WTC11 (cell line): ENCODE results near the gene ALLC. TPM values are rescaled to one million over a fixed set of nuclear protein-coding genes. Genes with fewer than 3 reads are reported as not detected.

Experiments used
- ATAC-seq: fragments of 200-7000 bp; cut with Tn5 transposase; 2 replicates; pipeline ENCODE4 v1.10.0; 2021; ENCODE audit warnings: mild to moderate bottlenecking, moderate library complexity
- CTCF ChIA-PET: fragments of 300-600 bp; sonication (Branson Sonifier 250); formaldehyde crosslinking; loops from one replicate; lab custom pipeline; 2021; ENCODE audit warnings: antibody characterized with exemption; lab: Charles Lee
- POLR2A ChIA-PET: fragments of 350-600 bp; sonication (Branson Sonifier 250); formaldehyde crosslinking; loops from one replicate; lab custom pipeline; 2021; ENCODE audit warnings: antibody characterized with exemption; lab: Charles Lee
- DNase-seq: peaks from one replicate; pipeline ENCODE4 v3.0.0; 2021; ENCODE audit warnings: low spot score
- H3K27ac Mint-ChIP-seq: 2 replicates; pipeline ENCODE4 v1.8.0; 2021; ENCODE audit warnings: mixed read lengths
- H3K27me3 Mint-ChIP-seq: 2 replicates; pipeline ENCODE4 v1.8.0; 2021; ENCODE audit warnings: low read depth, mild to moderate bottlenecking, moderate library complexity, mixed read lengths
- H3K36me3 Mint-ChIP-seq: 2 replicates; pipeline ENCODE4 v1.8.0; 2021; ENCODE audit warnings: mixed read lengths
- H3K4me1 Mint-ChIP-seq: 2 replicates; pipeline ENCODE4 v1.8.0; 2022; ENCODE audit warnings: mixed read lengths
- H3K4me3 Mint-ChIP-seq: 2 replicates; pipeline ENCODE4 v1.8.0; 2021; ENCODE audit warnings: mild to moderate bottlenecking, moderate library complexity, mixed read lengths
- H3K9me3 Mint-ChIP-seq: 2 replicates; pipeline ENCODE4 v1.8.0; 2021; ENCODE audit warnings: mixed read lengths
- ATF1 ChIP-seq: sonication (generic); formaldehyde crosslinking; IDR thresholded peaks from 2 replicates; pipeline ENCODE4 v1.8.1; 2023; ENCODE audit warnings: mild to moderate bottlenecking, moderate library complexity, missing genetic modification reagents
- ESRRA ChIP-seq: sonication (generic); formaldehyde crosslinking; IDR thresholded peaks from 2 replicates; pipeline ENCODE4 v1.8.1; 2022; ENCODE audit warnings: mild to moderate bottlenecking, missing genetic modification reagents, borderline replicate concordance
- FOXK1 ChIP-seq: sonication (generic); formaldehyde crosslinking; IDR thresholded peaks from 2 replicates; pipeline ENCODE4 v1.8.0; 2022; ENCODE audit warnings: mild to moderate bottlenecking, moderate library complexity, missing genetic modification reagents
- GTF2I ChIP-seq: fragments of 250-450 bp; sonication (Bioruptor Pico); conservative IDR thresholded peaks from 2 replicates; pipeline ENCODE4 v1.4.0; 2021; ENCODE audit warnings: mild to moderate bottlenecking
- MXD4 ChIP-seq: fragments of 250-450 bp; sonication (Bioruptor Pico); IDR thresholded peaks from 2 replicates; pipeline ENCODE4 v1.8.0; 2021; ENCODE audit warnings: mild to moderate bottlenecking, moderate library complexity, borderline replicate concordance
- NFATC4 ChIP-seq: fragments of 250-450 bp; sonication (Bioruptor Pico); IDR thresholded peaks from 2 replicates; pipeline ENCODE4 v1.9.0; 2021; ENCODE audit warnings: mild to moderate bottlenecking
- NFE2L1 ChIP-seq: sonication (generic); formaldehyde crosslinking; IDR thresholded peaks from 2 replicates; pipeline ENCODE4 v1.8.1; 2023; ENCODE audit warnings: missing genetic modification reagents
- OVOL2 ChIP-seq: fragments of 250-450 bp; sonication (Bioruptor Pico); IDR thresholded peaks from 2 replicates; pipeline ENCODE4 v1.9.0; 2021; ENCODE audit warnings: mild to moderate bottlenecking, borderline replicate concordance
- PREB ChIP-seq: sonication (generic); formaldehyde crosslinking; IDR thresholded peaks from 2 replicates; pipeline ENCODE4 v1.8.1; 2022; ENCODE audit warnings: mild to moderate bottlenecking, missing genetic modification reagents, moderate library complexity, borderline replicate concordance
- RORB ChIP-seq: fragments of 250-450 bp; sonication (Bioruptor Pico); IDR thresholded peaks from 2 replicates; pipeline ENCODE4 v1.9.0; 2021; ENCODE audit warnings: mild to moderate bottlenecking
- TCF7 ChIP-seq: sonication (generic); formaldehyde crosslinking; IDR thresholded peaks from 2 replicates; pipeline ENCODE4 v1.8.0; 2022; ENCODE audit warnings: mild to moderate bottlenecking, low read depth, missing genetic modification reagents, moderate library complexity
- TP53 ChIP-seq: sonication (generic); formaldehyde crosslinking; IDR thresholded peaks from 2 replicates; pipeline ENCODE4 v1.8.1; 2023; ENCODE audit warnings: mild to moderate bottlenecking, missing genetic modification reagents
- ZBTB21 ChIP-seq: sonication (generic); formaldehyde crosslinking; IDR thresholded peaks from 2 replicates; pipeline ENCODE4 v1.8.1; 2023; ENCODE audit warnings: mild to moderate bottlenecking, missing genetic modification reagents, borderline replicate concordance
- ZNF396 ChIP-seq: fragments of 250-450 bp; sonication (Bioruptor Pico); IDR thresholded peaks from 2 replicates; pipeline ENCODE4 v1.8.0; 2021; ENCODE audit warnings: mild to moderate bottlenecking, moderate library complexity, borderline replicate concordance
- ZNF416 ChIP-seq: fragments of 250-450 bp; sonication (Bioruptor Pico); IDR thresholded peaks from 2 replicates; pipeline ENCODE4 v1.9.0; 2021; ENCODE audit warnings: mild to moderate bottlenecking, inconsistent platforms
- ZNF423 ChIP-seq: fragments of 250-450 bp; sonication (Bioruptor Pico); IDR thresholded peaks from 2 replicates; pipeline ENCODE4 v2.1.2; 2022; ENCODE audit warnings: mild to moderate bottlenecking, moderate library complexity
- total RNA-seq: library from RNA; stranded (reverse); gene quantifications from 3 replicates; pipeline ENCODE4 v1.2.3, GENCODE V29; 2021
- TF ChIP-seq, protein P1 (sequence below): fragments of 250-450 bp; sonication (Bioruptor Pico); IDR thresholded peaks from 2 replicates; pipeline ENCODE4 v1.9.0; 2021; ENCODE audit warnings: mild to moderate bottlenecking
- TF ChIP-seq, protein P2 (sequence below): sonication (generic); formaldehyde crosslinking; IDR thresholded peaks from 2 replicates; pipeline ENCODE4 v1.8.0; 2022; ENCODE audit warnings: mild to moderate bottlenecking, missing genetic modification reagents
- TF ChIP-seq, protein P3 (sequence below): sonication (generic); formaldehyde crosslinking; IDR thresholded peaks from 2 replicates; pipeline ENCODE4 v1.8.0; 2023; ENCODE audit warnings: mild to moderate bottlenecking, missing genetic modification reagents
- TF ChIP-seq, protein P4 (sequence below): fragments of 200-600 bp; IDR thresholded peaks from 2 replicates; pipeline ENCODE4 v1.8.0; 2022; ENCODE audit warnings: antibody characterized with exemption
- TF ChIP-seq, protein P5 (sequence below): fragments of 250-450 bp; sonication (Bioruptor Pico); conservative IDR thresholded peaks from 2 replicates; pipeline ENCODE4 v1.9.0; 2021; ENCODE audit warnings: mild to moderate bottlenecking

ALLC gene
- total RNA-seq, 1 experiment from 2014 or later = not detected

GRCh38 chr2:3633089-3633981, 24.7 kb upstream of the ALLC start:
- ATAC-seq = no peak

DNA sequence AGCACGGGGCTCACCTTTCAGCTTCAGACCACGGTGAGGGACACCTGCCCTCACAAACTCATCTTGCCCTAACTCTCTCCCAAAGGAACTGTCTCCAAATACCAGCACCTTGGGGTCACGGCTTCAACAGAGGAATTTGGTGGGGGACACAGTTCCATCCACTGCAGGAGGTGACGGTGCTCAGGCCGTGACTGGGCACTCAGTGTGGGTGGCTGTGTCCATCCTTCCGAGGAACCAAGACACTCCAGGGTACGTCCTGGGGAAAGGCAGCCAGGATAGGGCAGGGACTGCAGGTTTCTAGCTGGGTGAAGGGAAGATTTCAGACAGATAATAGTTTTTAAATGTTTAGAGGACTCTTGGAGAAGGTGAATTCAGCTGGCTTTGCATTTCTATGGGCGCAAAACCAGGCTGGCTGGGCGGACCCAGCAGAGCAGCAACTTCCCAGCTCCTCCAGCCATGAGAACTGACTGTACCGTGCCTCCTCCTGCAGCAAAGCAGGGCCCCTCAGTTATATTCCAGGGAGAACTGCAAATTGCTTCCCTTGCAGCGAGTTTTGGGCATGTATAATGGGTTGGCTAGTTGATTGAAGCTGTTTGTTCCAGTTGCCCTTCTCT, 23.9 kb upstream of the ALLC start:
- no peaks in the 10 kb centered on the region for H3K27me3 Mint-ChIP-seq
- DNase-seq = peak; percentile 4
- H3K9me3 Mint-ChIP-seq = peaks cover 5% of the 10 kb centered on the region; the same call in 1 of the 2 replicates
- ChIA-PET CTCF (no interaction called here), POLR2A (no interaction called here)
- no peaks in the 10 kb centered on the region for H3K36me3 Mint-ChIP-seq
- TF ChIP-seq GTF2I (CRISPR knock-in tag) = no peak
- TF ChIP-seq NFE2L1 = no peak
- TF ChIP-seq, all 79 proteins: peak for 0
- 0 out of 2 replicates have a peak, but pooled peaks cover 8% of the 10 kb centered on the region for H3K4me1 Mint-ChIP-seq
- no peak overlapping the region for H3K27ac Mint-ChIP-seq
- H3K4me3 Mint-ChIP-seq = no peak overlapping the region
- ATAC-seq = no peak

More at GRCh38 chr2:3633089-3633981, 24.7 kb upstream of the ALLC start:
- peaks cover 5% of the 10 kb centered on the region; the same call in 1 of the 2 replicates for H3K9me3 Mint-ChIP-seq
- no peaks in the 10 kb centered on the region for H3K27me3 Mint-ChIP-seq
- no peak overlapping the region for H3K4me3 Mint-ChIP-seq
- H3K27ac Mint-ChIP-seq = no peak overlapping the region; the same call in 1 of the 2 replicates
- CTCF ChIA-PET = no interaction called here
- peaks cover 12% of the 10 kb centered on the region; the same call in 1 of the 2 replicates for H3K4me1 Mint-ChIP-seq
- DNase-seq = peak; percentile 7
- POLR2A ChIA-PET = no interaction called here
- TF ChIP-seq, protein P1, sequence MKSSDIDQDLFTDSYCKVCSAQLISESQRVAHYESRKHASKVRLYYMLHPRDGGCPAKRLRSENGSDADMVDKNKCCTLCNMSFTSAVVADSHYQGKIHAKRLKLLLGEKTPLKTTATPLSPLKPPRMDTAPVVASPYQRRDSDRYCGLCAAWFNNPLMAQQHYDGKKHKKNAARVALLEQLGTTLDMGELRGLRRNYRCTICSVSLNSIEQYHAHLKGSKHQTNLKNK (CRISPR knock-in tag) = no peak
- TF ChIP-seq MXD4 (CRISPR knock-in tag) = no peak
- no peak for TF ChIP-seq RORB (CRISPR knock-in tag)
- TF ChIP-seq ESRRA (CRISPR knock-in tag) = no peak
- no peak for TF ChIP-seq ATF1 (CRISPR knock-in tag)
- TF ChIP-seq NFATC4 (CRISPR knock-in tag) = no peak
- no peak for TF ChIP-seq FOXK1 (CRISPR knock-in tag)
- no peak for TF ChIP-seq TCF7 (CRISPR knock-in tag)
- no peak for TF ChIP-seq ZBTB21 (CRISPR knock-in tag)
- TF ChIP-seq, protein P2, sequence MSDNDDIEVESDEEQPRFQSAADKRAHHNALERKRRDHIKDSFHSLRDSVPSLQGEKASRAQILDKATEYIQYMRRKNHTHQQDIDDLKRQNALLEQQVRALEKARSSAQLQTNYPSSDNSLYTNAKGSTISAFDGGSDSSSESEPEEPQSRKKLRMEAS (CRISPR knock-in tag) = no peak
- no peaks in the 10 kb centered on the region for H3K36me3 Mint-ChIP-seq

- ATAC-seq (no peak), DNase-seq (peak; percentile 6)
- Mint-ChIP-seq H3K9me3 (peaks cover 5% of the 10 kb centered on the region; the same call in 1 of the 2 replicates), H3K4me1 (0 out of 2 replicates have a peak, but pooled peaks cover 8% of the 10 kb centered on the region), H3K36me3 (no peaks in the 10 kb centered on the region), H3K27ac (no peak overlapping the region), H3K4me3 (no peak overlapping the region), H3K27me3 (no peaks in the 10 kb centered on the region)
- ChIA-PET POLR2A (no interaction called here), CTCF (no interaction called here)
- TF ChIP-seq ZNF396 (CRISPR knock-in tag) (no peak), OVOL2 (CRISPR knock-in tag) (no peak), PREB (CRISPR knock-in tag) (no peak), TP53 (no peak), ZNF423 (CRISPR knock-in tag) (no peak), ZNF416 (CRISPR knock-in tag) (no peak)
- TF ChIP-seq, protein P3, sequence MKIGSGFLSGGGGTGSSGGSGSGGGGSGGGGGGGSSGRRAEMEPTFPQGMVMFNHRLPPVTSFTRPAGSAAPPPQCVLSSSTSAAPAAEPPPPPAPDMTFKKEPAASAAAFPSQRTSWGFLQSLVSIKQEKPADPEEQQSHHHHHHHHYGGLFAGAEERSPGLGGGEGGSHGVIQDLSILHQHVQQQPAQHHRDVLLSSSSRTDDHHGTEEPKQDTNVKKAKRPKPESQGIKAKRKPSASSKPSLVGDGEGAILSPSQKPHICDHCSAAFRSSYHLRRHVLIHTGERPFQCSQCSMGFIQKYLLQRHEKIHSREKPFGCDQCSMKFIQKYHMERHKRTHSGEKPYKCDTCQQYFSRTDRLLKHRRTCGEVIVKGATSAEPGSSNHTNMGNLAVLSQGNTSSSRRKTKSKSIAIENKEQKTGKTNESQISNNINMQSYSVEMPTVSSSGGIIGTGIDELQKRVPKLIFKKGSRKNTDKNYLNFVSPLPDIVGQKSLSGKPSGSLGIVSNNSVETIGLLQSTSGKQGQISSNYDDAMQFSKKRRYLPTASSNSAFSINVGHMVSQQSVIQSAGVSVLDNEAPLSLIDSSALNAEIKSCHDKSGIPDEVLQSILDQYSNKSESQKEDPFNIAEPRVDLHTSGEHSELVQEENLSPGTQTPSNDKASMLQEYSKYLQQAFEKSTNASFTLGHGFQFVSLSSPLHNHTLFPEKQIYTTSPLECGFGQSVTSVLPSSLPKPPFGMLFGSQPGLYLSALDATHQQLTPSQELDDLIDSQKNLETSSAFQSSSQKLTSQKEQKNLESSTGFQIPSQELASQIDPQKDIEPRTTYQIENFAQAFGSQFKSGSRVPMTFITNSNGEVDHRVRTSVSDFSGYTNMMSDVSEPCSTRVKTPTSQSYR (CRISPR knock-in tag) = no peak
- TF ChIP-seq, protein P4, sequence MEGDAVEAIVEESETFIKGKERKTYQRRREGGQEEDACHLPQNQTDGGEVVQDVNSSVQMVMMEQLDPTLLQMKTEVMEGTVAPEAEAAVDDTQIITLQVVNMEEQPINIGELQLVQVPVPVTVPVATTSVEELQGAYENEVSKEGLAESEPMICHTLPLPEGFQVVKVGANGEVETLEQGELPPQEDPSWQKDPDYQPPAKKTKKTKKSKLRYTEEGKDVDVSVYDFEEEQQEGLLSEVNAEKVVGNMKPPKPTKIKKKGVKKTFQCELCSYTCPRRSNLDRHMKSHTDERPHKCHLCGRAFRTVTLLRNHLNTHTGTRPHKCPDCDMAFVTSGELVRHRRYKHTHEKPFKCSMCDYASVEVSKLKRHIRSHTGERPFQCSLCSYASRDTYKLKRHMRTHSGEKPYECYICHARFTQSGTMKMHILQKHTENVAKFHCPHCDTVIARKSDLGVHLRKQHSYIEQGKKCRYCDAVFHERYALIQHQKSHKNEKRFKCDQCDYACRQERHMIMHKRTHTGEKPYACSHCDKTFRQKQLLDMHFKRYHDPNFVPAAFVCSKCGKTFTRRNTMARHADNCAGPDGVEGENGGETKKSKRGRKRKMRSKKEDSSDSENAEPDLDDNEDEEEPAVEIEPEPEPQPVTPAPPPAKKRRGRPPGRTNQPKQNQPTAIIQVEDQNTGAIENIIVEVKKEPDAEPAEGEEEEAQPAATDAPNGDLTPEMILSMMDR = no peak
- TF ChIP-seq, protein P5, sequence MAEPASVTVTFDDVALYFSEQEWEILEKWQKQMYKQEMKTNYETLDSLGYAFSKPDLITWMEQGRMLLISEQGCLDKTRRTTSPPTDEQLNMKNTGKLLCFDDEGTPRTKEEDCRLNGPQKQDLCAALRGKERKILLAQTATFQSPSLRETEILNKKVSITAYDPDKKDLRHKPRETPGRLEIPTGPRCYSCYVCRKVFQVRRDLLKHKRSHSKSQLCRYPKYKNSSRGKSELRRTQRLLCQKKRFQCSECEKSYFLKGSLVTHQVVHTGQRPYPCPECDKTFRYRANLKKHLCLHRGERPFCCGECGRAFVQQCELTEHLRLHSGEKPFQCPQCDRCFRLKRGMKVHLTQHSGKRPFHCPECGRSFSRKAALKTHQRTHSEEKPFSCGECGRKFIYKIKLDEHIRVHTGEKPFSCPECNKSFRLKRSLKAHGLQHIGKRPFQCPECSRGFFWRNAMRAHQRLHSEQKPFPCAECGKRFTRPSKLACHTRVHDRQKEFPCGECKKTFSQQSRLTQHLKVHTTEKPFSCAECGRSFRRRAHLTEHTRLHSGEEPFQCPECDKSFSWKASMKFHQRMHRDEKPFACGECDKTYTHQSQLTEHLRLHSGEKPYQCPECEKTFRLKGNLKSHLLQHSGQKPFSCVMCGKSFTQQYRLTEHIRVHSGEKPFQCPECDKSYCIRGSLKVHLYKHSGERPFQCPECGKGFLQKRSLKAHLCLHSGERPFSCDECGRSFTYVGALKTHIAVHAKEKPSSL = no peak
Measured at GRCh38 chr2:3634596-3635121, 23.3 kb upstream of the ALLC start.
